Ramos (cell line): ENCODE data around the gene TNS3.

Experiments used
- in situ Hi-C: fragments of 300-500 bp; cut with MboI; formaldehyde crosslinking; loops from one replicate; pipeline ENCODE4 v1.14.3; 2022; ENCODE audit warnings: low sequenced_read_pairs; ENCODE audit not compliant: unreplicated experiment

The TNS3 gene

DNA sequence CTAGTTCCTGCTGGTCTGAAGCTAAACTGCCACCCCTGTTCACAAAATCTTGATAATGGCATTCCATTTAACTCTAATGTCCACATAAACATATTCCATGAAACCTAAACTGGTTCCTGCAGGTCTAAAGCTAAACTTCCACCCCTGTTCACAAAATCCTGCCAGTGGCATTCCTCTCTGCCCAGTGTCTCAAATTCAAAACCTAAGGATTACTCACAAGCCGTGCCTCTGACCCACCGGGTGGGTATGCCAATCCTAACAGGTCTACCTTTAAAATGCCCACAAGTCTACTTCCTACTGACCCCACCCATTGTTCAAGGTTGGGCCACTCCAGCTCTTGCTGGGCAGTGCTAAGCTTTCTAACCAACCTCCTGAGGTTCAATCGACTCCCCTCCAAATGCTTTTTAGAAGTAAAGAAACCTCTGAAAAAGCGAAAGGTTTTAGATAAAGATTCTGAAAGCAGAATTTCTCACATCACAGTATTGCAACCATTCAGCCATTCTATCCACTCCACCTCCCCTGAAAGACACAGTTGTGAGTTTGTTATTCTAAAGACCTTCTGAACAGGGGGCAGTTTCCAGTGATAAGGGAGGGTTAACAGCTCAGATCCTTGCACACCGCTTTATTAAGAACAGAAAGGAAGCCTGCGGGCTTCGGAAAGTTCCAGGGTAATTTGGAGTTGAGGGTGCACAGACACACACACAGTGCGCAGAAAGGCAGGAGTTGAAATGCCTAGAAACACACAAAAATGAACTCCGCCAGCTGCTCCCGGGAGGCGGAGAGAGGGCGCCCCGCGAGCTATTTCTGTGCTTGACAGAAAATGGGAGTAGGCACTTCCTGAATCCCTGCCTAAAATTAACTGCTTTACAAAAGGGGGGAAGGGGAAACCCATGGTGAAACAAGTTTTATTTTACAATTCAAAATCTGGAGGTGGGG is 87.7 kb downstream of the TNS3 start:
- in situ Hi-C loops = no loop called here

GRCh38 chr7:47492716-47493325 is 89.1 kb downstream of the TNS3 start:
- in situ Hi-C loops = no loop called here

DNA sequence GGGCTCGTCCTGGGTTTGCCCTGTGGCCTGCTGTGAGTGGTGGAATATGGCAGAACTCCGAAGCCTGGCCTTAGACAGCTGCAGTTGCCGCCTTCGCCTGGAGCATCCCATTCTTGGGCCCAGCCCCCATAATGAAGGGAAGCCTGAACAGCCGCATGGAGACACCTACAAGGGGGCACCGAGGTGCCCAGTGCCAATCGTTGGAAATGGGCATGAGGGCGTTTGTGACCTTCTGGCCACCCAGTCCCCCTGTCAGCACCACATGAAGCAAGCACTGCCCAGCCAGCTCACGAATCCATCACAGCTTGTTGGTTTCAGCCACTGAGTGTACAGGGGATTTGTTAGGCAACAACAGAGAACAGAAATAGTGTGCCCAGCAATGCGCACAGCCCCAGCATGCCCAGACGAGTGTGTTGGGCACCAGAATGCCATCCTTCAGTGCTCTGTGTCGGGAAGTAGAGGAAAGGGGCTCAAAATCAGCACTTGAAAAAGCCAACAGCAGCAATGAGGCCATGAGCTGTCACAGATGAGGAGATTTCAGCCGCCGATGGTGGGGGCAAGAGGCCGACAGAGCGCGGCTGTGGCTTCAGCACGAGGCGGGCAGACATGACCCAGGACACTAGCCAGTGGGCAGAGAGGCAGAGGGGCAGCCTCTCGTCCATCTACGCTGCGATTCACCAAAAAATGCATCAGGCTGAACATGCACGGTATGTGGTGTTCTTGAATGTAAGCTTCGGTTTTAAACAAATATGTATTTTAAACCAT is 91.2 kb downstream of the TNS3 start:
- in situ Hi-C loops = no loop called here

DNA sequence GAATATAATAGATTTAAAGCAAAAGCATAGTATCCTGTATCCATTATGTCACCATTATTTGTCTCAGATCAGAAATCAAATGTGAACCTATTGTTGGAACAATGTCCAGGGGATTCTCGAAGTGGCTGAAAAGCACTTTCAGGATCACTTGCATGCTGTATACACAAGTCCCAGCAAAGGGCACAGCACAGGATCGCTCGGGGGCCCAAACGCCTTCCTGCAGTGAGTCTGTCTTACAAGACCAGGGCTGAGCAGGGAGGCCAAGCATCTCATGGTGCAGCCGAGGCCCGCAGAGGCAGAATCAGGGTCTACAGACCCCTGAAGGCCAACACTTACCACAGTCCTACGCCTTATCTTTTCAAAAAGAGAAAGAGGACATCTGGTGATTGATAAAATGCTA is 92.3 kb downstream of the TNS3 start:
- in situ Hi-C loops = no loop called here

DNA sequence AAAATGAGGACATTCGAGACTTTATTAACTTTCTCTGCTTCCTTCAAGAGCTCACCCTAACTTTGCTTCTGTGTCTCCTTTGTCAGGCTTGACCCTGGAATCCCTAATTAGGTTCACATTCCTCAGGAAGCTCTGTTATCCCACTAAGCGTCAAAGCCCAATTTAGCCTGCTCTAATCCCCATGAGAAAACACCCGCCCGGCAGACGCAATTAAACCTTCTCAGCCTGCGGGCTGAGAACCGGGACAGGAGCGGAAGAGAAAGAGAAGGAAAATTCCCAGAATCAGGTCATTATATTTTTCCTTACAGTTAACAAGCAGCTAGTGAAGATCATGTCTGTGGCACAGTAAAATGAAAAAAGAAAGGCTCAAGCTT is 93.0 kb downstream of the TNS3 start:
- in situ Hi-C loops = no loop called here

DNA sequence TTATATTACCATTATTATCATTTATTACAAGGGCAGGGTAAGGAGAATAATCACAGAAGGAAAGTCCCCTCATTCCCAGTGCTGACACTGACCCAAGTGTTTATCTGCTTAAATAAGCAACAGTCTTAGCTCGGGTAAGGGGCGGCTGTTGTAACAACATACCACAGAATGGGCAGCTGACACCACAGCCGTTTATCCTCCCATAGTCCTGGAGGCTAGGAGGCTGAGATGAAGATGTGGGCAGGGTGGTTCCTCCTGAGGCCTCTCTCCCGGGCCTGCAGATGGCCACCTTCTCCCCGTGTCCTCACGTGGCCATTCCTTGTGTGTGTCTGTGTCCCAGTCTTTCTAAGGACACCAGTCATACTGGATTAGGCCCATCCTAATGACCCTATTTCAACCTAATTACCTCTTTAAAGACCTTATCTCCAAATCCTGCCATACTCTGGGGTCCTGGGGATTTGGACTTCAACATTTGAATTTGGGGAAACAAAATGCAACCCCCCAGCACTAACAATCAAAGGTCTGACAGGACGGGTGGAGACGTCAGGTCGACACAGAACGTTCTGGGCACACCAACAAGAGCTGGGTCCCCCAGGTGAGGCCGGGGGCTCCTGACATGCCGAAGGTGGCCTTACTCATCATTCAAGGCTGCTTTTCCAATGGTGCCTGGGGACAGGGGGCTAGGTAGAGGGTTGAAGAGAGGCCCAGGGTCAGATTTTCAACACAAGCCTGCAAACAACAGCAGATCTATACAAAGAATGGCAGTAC is 93.5 kb downstream of the TNS3 start:
- in situ Hi-C loops = no loop called here

DNA sequence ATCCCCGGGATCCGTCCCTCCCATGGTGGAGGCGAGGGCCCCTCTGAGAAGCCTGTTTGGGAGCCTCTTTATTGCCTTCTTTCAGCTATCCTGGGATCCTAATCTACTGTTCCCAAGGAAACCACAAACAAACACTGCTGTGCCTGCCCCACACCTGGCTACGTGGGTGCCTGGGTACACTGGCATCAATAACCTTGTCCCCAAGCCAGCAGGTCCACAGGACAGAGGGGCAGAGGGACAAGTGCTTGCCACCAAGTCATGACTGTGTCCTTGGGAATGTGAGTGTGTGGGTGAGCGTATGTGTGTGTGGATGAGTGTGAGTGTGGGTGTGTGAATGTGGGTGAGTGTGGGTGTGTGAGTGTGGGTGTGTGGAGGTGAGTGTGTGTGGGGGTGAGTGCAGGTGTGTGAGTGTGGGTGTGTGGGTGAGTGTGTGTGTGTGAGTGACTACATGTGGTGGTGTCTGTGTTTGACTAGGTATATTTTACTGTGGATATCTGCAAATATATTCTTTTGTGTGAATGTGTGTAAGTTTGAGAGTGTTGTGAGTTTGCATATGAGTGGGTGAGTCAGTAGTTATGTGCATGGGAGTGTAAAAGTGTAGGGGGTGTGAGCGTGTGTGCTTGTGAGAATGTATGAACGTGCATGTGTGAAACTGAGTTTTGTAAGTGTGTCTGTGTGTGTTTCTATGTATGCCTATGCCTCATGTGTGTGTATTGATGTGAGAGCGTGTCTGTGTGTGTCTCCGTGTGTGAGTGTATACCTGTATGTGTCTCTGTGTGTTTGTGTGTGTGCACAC is 96.1 kb downstream of the TNS3 start:
- in situ Hi-C loops = no loop called here

GRCh38 chr7:47484923-47485639 is 96.8 kb downstream of the TNS3 start:
- in situ Hi-C loops = no loop called here

GRCh38 chr7:47484457-47484856 is 97.5 kb downstream of the TNS3 start:
- in situ Hi-C loops = no loop called here

GRCh38 chr7:47483604-47484273 is 98.2 kb downstream of the TNS3 start:
- in situ Hi-C loops = no loop called here

GRCh38 chr7:47482013-47482875 is 99.7 kb downstream of the TNS3 start:
- in situ Hi-C loops = no loop called here

DNA sequence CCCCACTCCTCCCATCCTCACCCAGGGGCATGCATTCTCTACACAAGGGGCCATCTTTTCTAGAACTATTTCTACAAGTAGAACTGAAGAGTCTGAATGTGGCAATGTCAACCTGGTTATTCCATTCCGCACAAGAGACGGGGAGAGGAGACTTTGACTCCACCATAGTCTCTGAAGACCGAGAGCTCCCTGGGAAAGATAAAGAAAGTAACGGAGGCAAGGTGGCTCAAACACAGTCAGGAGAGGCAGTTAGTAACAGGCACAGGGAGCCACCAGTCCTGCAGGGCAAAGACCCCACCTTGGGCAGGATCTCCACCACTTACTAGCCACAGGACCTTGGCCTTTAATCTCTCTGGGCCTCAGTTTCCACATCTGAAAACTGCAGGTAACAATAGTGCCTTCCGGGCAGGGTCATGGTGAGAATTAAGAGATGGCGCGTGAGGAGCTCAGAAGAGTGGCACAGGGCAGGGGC is 100.3 kb downstream of the TNS3 start:
- in situ Hi-C loops = no loop called here

DNA sequence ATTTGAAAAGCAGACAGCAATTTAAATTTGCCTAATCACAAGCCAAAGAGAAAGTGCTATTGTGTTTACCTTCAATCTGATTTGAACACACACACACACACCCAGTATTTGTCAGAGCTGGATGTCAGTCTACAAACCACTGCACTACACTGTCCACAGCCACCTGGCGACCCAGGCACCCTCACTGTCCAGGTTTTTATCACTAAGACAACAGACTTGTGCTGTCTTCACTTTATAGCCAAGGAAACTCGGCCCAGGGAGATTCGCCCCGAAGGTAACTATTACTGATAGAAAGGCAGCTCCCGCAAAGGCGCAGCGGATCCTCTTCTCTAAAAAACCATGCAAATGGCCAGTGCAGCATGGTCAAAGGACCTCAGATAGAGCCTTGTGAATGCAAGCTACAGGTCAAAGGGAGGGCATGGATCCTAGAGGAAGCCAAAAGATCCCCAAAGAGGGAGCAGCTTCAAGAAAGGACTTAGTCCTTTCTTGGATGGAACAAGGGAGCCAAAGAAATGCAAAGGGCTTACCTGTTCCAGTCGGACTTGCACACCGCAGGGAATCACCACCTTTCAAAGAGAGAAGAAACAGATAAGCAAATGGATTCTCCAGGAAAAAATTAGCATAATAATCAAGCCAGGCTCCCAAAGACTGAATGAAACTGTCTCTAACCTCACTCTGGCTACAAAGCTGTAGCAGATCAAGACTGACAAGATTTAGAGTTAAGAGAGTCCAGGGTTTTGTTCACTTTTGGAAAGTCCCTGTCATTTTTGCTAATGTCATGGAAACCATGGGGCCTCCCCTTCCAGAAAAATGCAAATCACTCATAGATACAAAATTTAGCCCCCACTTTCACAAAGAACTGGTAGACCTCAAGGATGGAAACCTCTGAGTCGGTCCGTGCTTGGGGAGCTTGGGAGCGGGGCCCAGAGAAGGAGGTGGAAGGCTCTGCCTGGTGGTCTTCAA is 101.1 kb downstream of the TNS3 start:
- in situ Hi-C loops = no loop called here

GRCh38 chr7:47479821-47480575 is 101.9 kb downstream of the TNS3 start:
- in situ Hi-C loops = no loop called here

DNA sequence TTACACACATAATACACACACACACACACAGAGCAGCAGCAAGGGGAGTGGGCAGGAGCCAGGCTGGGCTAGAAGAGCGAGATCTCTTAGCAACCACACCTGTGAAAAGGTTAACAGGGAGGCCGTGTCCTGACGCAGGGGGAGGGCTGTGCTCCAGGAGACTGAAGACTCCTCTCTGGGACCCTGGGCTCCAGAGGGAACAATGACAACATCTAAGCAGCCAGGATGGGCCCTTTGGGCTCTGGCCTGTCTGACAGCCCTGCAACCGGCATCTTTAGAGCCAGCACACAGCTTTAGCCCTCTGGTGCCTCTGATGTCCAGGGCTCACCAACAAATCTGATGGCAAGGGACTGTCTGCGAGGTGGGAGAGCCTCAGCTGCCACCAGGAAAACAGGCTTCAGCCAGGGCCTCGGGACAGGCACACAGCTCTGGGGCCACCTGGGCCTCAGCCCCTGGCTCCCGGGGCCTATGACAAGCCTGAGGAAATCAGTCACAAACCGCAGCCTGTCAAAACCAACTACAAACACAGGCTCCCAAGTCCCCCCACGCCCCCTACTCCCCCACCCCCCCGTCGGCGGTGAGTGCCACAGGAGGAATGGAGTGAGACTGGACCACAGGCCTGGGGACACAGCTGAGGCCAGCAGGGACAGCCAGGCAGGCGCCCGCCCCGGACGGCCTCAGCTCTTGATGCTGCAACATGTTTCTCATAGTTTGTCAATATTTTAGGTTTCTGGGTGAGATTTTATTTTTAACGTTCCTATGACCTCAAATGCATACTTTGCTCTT is 102.8 kb downstream of the TNS3 start:
- in situ Hi-C loops = no loop called here
